ENCODE measurements around the gene MPHOSPH9.

DNA sequence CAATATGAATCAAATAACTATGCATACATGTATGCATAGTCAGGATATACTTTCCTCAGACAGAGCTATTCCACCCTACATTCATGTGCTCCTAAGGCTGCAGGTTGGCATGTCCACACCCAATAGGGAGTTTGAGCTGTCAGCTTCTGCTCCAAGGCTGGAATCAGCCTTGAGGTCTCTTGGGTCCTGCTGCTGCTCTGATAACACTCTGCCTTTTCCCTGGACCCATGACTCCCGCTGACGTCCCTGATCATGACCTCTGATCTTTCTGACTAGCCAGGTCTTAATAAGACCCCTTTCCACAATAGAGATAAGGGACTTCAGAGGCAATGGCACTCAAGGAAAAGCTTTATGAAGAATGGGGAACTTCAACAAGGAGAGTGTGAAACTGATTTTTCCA is 87.7 kb downstream of the MPHOSPH9 start:
- no peak for TF ChIP-seq POLR2A (IDR thresholded peaks at IDR 0.05)
- TF ChIP-seq, protein P1, sequence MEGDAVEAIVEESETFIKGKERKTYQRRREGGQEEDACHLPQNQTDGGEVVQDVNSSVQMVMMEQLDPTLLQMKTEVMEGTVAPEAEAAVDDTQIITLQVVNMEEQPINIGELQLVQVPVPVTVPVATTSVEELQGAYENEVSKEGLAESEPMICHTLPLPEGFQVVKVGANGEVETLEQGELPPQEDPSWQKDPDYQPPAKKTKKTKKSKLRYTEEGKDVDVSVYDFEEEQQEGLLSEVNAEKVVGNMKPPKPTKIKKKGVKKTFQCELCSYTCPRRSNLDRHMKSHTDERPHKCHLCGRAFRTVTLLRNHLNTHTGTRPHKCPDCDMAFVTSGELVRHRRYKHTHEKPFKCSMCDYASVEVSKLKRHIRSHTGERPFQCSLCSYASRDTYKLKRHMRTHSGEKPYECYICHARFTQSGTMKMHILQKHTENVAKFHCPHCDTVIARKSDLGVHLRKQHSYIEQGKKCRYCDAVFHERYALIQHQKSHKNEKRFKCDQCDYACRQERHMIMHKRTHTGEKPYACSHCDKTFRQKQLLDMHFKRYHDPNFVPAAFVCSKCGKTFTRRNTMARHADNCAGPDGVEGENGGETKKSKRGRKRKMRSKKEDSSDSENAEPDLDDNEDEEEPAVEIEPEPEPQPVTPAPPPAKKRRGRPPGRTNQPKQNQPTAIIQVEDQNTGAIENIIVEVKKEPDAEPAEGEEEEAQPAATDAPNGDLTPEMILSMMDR (IDR thresholded peaks at IDR 0.05) = no peak

Data from heart left ventricle (tissue), 13 donors.